Inflammatory macrophage (primary cell): ENCODE data around the gene FAM222A.

Source experiments
- DNase-seq, 2 donors: peaks; one replicate each; pipeline ENCODE4 v3.0.0-alpha.2; 2020 to 2022

The FAM222A gene

DNA sequence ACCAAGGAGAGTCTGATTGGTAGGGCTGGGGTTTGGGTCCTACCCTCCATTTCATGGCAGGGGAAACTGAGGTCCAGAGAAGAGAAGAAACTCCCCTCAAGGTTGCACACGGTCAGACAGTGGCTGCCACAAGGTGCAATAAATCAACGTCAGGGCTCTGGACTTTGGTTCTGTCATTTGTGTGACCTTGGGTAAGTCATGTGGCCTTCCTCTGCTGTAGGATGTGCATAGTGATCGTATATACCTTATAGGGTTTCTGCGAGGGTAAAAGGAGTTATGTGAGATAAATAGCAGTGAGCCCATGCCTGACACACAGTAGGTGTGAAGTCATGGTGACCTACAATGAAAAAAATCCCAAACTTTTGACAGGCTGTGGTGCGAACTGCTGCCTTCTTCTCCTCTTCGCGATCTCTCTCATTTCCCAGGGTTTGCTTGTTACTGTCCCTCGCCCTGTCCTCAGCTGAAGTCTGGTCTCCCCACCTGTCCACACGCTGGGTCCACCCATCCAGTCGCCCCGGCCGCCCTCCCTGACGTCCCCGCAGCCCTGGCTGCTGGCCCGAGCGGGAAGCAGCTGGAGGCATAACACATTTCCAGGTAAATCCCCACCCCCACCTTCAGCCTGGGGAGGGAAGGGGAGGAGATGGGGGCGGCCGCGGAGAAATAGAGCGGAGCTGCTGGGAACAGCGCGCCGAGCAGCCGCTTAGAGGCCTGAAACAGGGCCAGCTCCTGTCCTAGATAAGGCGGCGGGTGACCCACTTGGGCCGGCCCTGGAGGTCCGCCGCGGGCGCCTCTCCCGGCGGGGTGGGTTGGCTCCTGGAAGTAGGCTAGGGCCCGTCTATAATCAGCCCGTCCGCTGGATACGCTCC lies 1.8 kb upstream of the FAM222A start:
- DNase-seq: no peak

DNA sequence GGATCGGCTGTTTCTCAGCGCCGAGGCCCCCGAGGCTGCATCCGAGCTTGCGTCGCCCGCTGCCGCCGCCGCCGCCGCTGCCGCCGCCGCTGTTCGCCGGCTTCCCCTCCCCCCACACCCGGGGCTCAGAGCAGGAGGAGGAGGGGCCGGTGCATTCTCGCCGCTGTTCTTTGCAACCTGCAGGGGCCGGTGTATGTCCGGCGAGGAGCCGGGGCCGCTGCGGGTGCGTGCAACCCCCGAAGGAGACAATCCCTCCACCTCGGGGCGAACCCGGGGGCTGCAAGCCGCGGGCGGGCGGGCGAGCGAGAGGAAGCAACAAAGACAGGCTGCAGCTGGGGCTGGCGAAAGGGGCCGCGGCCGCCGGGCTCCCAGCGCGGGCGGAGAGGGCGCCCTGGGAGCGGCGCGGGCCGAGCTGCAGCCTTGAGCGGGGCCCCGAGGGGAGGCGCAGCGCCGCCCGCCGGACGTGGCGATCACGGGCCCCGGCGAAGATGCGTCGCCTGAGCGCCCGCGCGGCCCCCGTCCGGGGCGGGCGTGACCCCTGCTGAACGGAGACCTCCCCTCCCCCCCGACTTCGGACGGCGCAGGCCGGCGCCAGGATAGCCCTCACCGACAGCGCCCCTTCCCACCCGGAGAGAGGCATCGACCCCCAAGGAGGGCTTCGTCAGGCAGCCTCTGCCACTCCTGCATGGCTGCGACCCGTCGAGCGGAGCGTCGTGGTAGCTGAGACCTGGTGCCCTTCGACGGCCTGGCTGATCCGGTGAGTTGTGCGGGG lies 702 bp downstream of the FAM222A start:
- DNase-seq: peak; percentile 9 to 42

DNA sequence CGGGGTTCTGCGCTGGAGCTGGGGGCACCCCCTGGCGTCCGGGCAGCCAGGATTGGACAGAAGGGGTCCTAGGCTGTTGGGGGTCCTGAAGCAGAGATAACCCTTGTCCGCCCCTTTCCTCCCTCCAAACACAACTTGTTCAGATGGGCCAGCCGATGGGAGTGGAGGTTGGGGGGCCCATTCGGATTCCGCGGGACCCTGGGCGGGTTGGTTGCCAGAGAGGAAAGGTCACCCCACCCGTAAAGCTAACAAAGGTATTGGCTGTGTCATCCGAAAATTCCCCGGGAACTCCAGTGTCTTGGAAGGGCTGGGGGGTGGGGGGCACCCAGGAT lies 1.3 kb downstream of the FAM222A start:
- no peak for DNase-seq

DNA sequence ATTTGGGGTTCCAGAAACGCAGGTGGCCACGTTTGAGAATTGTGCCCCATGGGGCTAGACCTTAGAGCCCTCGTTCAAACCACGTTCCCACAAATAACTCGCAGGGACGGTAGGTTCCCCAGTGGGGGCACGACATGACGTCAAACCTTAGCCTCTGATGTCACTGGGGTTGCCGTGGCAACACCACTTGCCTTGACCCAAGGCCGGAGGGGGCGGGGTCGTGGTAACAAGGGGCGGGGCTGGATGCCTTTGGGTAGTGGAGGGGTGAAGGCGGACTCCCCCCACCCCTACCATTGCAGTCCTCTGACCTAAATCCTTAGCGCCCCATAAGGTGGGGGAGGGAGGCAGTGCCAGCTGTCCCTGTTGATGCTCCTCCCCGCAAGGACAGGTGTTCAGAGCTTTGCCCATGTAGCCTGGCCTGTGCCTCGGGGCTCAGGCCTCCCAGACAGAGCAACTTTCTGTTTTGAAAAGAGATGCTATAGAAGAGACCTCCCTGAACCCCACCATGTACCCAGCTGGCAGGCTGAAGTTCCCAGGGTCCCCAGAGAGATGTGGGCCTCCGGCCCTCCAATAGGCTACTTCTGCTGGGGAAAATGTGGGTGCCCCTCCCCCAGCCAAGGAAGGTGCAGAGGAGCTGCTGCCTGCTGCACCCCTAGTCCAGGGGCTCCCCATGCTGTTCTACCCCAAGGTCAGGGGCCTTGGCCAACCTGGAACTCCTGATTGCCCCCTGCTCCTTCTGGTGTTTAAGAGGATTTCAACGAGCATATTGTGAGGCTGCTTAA lies 1.9 kb downstream of the FAM222A start:
- no peak for DNase-seq

DNA sequence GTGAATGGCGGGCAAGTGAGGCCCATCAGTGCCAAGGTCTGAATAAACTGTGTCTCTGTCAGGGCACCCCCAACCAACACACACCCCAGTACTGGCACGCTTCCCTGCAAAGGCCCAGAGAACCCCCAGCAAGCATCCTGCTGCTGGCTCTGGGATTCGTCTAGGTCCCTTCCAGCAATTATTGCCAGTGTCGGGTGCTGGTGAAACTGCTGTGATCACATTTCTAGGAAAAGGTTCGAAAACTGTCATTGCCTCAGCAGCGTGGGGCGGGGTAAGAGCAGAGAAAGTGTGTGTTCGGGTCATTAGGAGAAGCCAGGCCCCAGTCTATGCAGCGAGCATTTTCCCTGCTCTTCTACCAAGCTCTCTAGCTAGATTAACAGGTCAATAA lies 2.5 kb downstream of the FAM222A start:
- no peak for DNase-seq

DNA sequence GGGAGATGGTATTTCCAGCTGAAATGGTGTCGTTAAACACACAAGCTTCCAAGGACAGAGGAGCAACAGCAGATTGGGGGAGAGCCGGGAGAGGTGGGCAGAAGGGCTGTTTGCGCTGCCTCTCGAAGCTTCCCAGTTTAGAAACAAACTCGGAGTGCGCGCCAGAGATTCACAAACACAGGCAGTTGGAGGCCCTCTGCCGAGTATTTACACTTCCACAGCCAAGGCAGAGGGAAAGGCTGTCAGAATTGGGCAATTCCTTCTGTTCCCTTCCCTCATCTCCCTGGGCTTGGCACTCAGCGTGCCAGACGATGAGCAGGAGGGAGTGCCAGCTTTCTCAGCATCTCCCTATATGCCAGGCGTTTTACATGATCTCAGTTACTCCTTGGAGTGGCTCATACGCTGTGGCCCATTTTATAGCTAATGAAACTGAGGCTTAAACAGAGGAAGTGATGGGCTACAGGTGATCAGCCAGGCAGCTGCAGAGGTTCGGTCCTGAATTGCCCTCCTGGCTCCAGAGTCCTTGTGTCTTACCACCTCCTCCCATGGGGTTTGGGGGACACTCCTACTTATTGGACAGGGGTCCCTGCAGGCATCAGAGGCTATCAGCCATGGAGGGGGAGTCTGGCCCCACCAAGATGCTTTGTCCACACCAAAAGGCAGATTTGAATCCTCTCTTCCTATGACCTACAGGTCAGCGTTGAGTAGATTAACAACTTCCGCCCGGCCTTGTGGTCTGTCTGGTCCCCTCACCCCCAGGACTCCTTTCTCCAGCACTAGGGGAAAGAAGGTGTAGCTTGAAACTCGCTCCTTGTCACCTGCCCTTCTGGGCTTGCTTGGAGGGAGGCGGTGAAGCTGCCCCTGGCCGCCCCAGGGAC lies 3.1 kb downstream of the FAM222A start:
- DNase-seq: no peak

DNA sequence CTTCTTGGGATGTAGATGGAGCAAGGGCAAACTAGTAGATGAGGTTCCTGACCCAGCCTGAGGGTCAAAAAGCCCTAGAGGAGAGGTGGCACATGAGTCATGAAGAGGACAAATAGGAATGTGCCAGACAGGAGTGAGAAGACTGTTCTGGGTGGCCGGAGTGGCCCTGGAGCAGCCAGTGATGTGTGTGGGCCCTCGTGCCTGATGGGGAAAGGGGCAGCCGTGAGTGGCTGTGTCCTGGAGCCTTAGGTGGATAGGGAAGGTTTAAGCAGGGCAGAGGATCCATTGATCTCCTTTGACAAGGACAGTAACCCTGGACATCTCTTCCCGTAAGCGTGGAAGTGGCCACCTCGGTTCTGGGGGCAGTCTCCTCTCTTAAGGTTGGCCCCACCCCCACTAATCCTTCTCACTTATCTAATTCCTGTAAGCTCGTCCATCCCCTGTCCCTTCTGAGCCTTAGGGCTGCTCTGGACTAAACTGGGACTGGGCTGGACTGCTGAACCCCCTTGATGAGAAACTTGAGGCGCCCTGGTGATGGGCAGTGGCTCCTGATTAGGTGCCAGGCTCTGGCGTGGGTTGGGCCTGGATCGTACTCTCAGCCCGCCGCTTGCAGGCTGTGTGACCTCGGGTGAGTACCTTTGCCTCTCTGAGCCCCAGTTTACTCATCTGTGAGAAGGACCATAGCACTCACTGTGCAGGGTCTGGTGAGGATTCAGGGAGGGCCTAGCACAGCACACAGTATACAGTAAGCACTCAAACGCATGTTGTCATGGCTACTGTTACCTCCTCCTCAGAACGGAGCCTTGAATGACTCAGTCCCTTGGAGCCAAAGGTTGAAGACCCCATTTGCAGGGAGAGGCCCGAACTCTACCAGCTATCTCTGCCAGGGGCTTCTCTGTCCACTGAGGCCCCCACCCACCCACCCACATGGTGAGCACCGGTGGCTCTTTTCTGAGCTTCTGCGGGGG lies 4.0 kb downstream of the FAM222A start:
- no peak for DNase-seq

DNA sequence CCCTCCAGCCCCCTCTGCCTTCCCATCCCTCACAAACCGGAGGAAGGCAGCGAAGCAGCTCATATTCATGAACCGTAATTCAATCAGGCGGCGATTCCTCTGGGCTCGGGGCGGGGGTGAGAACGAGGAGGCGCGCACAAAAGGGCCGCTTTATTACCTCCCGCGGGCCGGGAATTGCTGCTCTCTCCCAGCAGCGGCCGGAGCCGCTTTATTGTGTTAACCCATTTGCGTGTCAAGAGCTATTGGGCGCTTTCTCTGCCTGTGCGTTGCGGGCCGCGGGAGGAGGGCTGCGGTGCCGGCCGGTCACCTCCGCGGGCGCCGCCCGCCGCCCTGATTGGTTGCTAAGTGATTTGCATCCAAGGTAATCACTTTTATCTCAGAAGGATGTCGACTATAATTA lies 4.8 kb downstream of the FAM222A start:
- DNase-seq: no peak

DNA sequence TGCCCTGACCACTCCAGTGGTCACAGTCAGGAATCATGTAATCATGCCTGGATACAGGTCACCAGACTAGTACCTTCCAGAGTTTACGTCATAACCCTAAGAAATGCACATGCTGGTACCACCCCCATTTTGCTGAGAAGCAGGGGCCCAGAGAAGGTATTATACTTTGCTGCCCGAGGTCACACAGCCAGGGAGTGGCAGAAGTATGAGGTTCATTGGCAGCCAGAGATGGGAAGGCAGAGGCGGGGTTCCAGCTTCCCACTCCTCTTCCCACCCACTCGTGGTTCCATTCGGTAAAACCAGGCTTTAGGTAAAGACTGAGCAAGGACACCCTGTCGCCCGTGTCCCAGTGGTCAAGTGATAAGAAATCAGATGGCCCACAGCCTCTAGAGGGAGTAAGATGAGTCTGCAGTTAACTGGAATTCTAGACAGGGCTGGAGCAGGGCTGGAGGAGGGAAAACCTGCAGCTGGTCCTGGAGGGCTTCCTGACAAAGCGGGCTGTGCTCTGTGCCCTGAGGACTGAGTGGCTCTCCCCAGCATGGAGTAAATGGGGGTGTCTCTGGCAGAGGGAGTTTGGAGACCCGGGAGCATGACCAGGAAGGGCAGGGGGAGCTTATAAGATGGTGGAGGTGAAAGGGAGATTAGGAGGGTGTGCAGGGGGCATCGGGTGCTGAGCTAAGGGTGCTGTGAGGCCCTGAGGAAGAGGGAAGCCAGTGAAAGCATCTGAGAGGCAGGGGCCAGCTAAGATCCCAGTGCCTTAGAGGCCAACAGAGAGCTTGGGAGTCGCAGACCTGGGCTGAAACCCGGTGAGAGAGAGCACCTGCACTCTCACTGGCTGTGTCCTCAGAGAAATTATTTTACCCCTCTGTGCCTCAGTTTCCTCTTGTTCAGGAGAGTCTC lies 5.7 kb downstream of the FAM222A start:
- peak in 1 of 2 donors; percentile 23 for DNase-seq

DNA sequence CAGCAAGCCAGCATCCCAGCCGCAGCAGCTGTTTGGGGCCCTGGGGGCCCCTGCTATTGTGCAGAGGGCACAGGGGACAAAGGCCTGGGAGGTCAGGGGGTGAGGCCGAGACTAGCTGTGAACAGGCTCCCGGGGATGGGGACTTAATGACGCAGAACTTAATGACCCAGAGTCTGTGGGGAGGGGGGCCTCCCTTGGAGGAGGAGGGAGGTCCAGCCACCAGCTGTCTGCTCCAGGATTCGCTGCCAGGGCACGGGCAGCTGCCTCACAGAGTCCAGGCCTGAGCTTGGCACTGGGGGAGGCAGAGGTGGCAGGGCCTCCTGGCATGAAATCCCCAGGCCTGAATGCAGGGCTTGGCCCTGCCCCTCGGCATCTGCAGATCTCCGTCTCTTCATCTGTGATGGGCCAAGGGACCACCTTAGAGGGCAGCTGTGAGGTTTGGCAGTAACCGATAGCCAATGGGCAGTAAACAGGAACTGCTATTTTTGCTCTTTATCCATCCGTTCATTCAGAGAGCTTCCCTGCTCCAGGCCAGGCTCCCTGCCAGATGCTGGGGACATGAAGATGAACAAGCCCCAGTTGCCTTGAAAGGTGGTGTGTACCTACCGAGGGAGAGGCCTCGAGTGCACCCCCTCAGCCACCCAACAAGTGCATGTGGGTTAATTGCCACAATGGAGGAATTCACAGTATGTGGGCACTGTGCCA lies 6.7 kb downstream of the FAM222A start:
- DNase-seq: no peak

DNA sequence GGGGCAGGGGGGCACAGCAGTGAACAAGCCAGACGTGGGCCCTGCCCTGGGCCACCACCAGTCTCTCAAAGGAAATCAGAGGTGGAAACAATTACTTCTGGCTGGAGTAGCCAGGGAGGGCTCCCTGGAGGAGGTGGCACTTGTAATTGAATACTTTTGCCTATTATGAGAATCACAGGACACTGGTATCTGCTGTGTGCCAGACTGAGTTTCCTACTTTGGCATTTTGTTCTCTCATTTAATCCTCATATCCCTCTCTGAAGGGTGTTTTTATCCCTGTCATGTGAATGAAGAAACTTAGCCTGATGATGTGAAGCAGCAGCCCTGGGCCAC lies 7.2 kb downstream of the FAM222A start:
- DNase-seq: no peak

DNA sequence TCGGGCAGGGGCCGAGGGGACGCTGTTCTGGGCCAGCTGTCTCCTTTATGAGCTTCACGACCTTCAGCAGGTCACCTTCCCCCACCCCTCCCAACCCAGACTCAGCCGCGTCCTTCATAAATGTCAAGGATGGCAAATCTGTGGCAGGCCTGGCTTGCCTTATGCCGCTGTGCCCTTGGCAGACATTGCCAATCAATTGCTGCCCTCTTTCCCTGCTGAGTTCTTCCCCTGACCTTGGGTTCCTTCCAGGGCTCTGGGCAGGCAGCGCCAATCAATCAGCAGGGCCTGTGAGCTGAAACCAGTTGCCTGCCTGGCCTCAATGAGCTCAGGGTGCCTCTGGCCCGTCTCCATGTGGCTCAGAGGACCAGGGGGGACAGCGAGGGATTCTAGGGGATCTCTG lies 7.7 kb downstream of the FAM222A start:
- DNase-seq: no peak

DNA sequence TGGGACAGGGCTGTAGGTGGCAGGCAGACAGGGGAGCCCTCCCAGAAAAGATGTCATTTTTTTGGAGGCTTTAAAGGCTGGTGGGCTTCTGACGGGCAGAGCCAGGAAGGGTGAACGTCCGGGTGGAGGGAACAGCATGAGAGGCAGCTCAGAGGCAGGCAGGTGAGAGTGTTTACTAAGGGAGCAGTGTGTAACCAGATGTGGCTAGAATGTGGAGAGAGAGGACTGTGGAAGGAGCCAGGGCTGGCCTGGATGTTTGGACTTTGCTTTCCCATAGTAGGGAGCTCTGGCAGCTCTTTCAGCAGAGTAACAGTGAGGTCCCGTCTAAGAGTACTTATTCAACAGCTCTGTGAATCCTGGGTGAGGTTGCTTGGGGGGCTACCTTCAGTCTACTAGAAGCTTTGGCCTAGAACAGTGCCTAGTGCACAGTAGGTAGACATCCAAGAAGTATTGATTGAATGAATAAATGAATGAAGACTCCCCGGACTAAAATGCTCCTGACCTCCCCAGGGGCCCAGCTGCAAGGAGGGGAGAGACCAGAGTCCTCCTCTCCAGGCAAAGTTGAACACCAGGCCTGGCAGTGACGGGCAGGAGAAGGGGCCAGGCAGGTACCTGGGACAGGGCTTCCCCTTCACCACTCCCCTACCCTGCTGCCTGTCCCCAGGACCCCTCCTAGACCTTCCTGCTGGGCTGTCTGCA lies 8.5 kb downstream of the FAM222A start:
- no peak for DNase-seq

DNA sequence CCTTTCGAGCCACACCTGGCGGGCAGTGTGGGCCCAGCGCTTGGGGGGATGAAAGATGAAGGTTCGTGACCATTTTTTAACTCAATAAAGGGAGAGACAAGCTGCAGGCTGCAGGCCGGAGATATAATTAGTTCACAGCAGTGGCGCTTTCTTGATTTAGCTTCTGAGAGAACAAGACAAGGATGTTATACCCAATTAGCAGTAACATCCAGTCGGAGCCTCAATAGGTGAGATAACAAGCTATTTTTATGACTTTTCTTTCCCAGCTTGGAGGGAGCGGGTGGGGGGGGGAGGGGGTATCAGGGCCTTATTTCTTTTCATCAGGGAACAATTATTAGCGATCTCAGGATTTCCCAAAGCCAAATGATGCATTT lies 9.1 kb downstream of the FAM222A start:
- DNase-seq: no peak

DNA sequence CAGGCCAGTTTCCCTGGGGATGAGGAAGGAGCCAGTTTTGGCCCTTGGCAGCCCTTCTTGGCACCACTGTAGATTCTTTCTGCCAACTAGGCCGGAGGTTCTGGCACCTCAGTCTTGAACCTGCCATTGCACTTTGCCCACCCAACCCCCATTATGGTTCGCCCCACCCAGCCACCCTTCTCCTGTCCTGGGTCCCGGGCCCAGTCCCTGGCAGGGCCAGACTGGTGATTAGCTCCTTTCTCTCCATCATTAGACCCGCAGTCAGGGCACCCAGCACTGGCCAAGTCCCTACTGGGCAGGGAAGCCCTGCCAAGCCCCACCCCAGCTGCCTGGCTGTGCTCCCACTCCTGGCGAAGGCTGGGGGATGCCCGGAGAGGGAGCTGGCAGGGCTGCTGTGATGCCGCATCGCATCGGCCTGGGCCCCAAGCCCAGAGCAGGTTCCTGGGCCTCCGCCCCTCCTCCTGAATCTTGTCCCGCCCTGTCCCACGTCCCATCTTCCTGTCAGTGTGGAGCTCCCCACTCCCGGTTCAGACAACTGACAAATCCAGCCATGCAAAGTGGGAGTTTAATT lies 9.8 kb downstream of the FAM222A start:
- no peak for DNase-seq

DNA sequence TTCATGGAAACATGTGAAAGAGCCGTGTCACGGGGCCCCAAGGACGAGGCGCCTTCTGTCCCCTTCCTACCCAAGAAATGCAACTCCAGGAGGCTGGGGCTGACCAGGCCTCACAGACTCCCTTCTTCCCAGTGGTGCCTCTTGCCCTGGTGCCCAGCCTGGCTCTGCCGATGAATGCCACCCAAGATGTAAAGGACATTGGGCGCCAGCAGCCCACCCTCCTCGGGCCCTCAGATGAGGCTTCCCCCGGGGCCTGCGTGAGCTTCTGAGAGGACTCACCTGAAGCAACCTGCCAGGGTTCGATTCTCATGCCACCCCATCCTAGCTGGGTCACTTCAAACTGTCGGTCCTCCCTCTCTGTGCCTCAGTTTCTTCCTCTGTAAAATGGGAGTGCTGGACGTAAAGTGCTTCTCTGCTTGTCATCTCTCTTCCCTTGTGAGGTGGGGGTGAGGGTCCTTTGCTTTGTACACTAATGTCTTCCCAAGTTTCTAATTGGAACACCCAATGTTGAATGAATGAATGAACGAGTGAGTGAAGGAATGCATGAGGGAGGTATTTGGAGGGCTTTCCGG lies 10.8 kb downstream of the FAM222A start:
- no peak for DNase-seq

DNA sequence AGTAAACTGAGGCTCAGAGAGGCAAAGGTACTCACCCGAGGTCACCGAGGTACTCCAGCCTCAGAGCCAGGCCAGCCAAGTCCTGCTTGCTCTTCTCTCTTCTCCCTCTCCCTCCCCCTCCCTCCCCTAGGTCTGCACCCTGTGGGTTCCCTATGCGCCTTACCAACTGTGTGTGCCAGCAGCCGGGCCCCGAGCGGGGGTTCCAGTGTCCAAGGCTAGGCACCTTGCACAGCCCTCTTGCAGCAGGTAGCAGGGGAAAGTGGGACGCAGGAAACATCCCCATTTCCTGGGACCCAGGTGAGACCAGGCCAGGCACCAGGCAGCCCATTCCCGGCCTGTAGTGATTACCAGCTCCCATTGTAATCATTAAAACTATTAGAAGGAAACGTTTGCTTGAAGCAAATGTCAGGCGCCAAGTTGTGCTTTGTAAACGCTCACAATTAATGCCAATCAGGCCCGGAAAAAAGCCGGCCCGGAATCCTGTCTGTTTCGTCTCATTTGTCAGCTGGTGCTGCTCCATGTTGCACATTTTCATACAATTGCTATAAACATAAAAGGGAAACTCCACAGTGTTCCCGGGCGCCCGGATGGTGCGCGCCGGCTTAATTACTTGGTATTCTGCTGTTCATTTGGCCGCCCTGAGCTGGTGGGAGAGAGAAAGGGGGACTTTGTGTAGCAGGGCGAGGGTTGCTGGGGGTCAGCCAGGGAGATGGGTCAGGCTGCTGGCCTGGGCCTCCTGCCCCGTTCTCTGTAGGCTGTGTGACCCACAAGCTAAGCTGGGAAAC lies 11.9 kb downstream of the FAM222A start:
- no peak for DNase-seq
